MM.1S (cell line): Measurements from ENCODE around the gene CTDSP2.
A peak's percentile ranks its signal among the peaks of the same experiment; 100 is the strongest.
"Not testable (repeated sequence)": the region's sequence is repeated elsewhere in the genome, so short reads cannot be mapped to it uniquely, and the experiment has no call there.

Experiments
- DNase-seq: peaks from one replicate; pipeline ENCODE4 v3.0.0-alpha.2; 2015
- H2AFZ ChIP-seq: fragments of 300-600 bp; sonication (generic); 2 replicates; pipeline ENCODE4 v1.6.0; 2016; ENCODE audit warnings: antibody characterized with exemption, low read length
- H3F3A ChIP-seq: fragments of 300-600 bp; sonication (generic); 2 replicates; pipeline ENCODE4 v1.6.1; 2016; ENCODE audit warnings: mild to moderate bottlenecking, antibody characterized with exemption, low read length, moderate library complexity, mixed read lengths; ENCODE audit not compliant: insufficient read depth
- H3K27ac ChIP-seq: fragments of 300-600 bp; sonication (generic); 2 replicates; pipeline ENCODE4 v1.5.1; 2016; ENCODE audit warnings: mild to moderate bottlenecking, low read length
- H3K27me3 ChIP-seq: fragments of 300-600 bp; sonication (generic); replicated peaks from 2 replicates; pipeline ENCODE4 v1.6.0; 2016; ENCODE audit warnings: low read length; ENCODE audit not compliant: insufficient read depth
- H3K36me3 ChIP-seq: fragments of 300-600 bp; sonication (generic); replicated peaks from 2 replicates; pipeline ENCODE4 v1.6.1; 2016; ENCODE audit warnings: mild to moderate bottlenecking, low read length, mixed read lengths; ENCODE audit not compliant: insufficient read depth
- H3K4me1 ChIP-seq: fragments of 300-600 bp; sonication (generic); 2 replicates; pipeline ENCODE4 v1.6.1; 2016; ENCODE audit warnings: low read length, mixed read lengths
- H3K4me2 ChIP-seq: fragments of 300-600 bp; sonication (generic); 2 replicates; pipeline ENCODE4 v1.6.0; 2016; ENCODE audit warnings: low read depth, low read length
- H3K4me3 ChIP-seq: fragments of 300-600 bp; sonication (generic); 2 replicates; pipeline ENCODE4 v1.5.1; 2016; ENCODE audit warnings: low read length, mixed read lengths
- H3K79me2 ChIP-seq: fragments of 300-600 bp; sonication (generic); 2 replicates; pipeline ENCODE4 v1.6.1; 2016; ENCODE audit warnings: mixed run types, low read length, mixed read lengths
- H3K9ac ChIP-seq: fragments of 300-600 bp; sonication (generic); 2 replicates; pipeline ENCODE4 v1.6.1; 2016; ENCODE audit warnings: low read length, mixed read lengths
- H3K9me2 ChIP-seq: fragments of 300-600 bp; sonication (generic); replicated peaks from 2 replicates; pipeline ENCODE4 v1.6.1; 2016; ENCODE audit warnings: mild to moderate bottlenecking, low read length, mixed read lengths; ENCODE audit not compliant: insufficient read depth
- H3K9me3 ChIP-seq: fragments of 300-600 bp; sonication (generic); replicated peaks from 2 replicates; pipeline ENCODE4 v1.6.1; 2016; ENCODE audit warnings: mild to moderate bottlenecking, low read length, mixed read lengths; ENCODE audit not compliant: insufficient read depth
- H4K20me1 ChIP-seq: fragments of 300-600 bp; sonication (generic); 2 replicates; pipeline ENCODE4 v1.6.1; 2016; ENCODE audit warnings: mild to moderate bottlenecking, low read length, moderate library complexity, mixed read lengths; ENCODE audit not compliant: insufficient read depth
- CTCF ChIP-seq: fragments of 300-600 bp; sonication (generic); IDR thresholded peaks from 2 replicates; pipeline ENCODE4 v1.5.1; 2016; ENCODE audit warnings: antibody characterized with exemption, low read length, mixed read lengths
- EZH2 ChIP-seq: fragments of 300-600 bp; sonication (generic); optimal IDR thresholded peaks from 2 replicates; pipeline ENCODE3; 2017; ENCODE audit warnings: low read depth, mild to moderate bottlenecking, antibody characterized with exemption, low read length, mixed read lengths
- EZH2phosphoT487 ChIP-seq: fragments of 300-600 bp; sonication (generic); IDR thresholded peaks from 2 replicates; pipeline ENCODE4 v1.6.1; 2018; ENCODE audit warnings: antibody characterized with exemption, low read length

The CTDSP2 gene

GRCh38 chr12:57864442-57865083 lies 18.0 kb upstream of the CTDSP2 start:
- H2AFZ ChIP-seq: peak overlapping the region; percentile 95

GRCh38 chr12:57863676-57864075 lies 17.1 kb upstream of the CTDSP2 start:
- H4K20me1 ChIP-seq: no peaks in the 10 kb centered on the region
- H3K4me3 ChIP-seq: no peak overlapping the region
- no peaks in the 10 kb centered on the region for H3K79me2 ChIP-seq
- no peak overlapping the region for H3K9ac ChIP-seq
- no peaks in the 10 kb centered on the region for H3K27me3 ChIP-seq
- no peaks in the 10 kb centered on the region for H3K9me2 ChIP-seq
- no peak for TF ChIP-seq CTCF
- TF ChIP-seq EZH2: no peak
- no peak for TF ChIP-seq EZH2phosphoT487
- no peaks in the 10 kb centered on the region for H3K36me3 ChIP-seq
- 0 out of 2 replicates have a peak, but pooled peaks cover 9% of the 10 kb centered on the region for H3F3A ChIP-seq
- peaks cover 4% of the 10 kb centered on the region; the same call in 1 of the 2 replicates for H3K4me1 ChIP-seq
- no peaks in the 10 kb centered on the region for H3K9me3 ChIP-seq
- no peak overlapping the region for H2AFZ ChIP-seq
- no peak overlapping the region for H3K27ac ChIP-seq
- H3K4me2 ChIP-seq: no peak overlapping the region
- no peak for DNase-seq

More at GRCh38 chr12:57864442-57865083, 18.0 kb upstream of the CTDSP2 start:
- H3K27me3 ChIP-seq: no peaks in the 10 kb centered on the region
- H4K20me1 ChIP-seq: no peaks in the 10 kb centered on the region
- H3K9me2 ChIP-seq: no peaks in the 10 kb centered on the region
- peak overlapping the region; percentile 80 for H3K9ac ChIP-seq
- peaks cover 4% of the 10 kb centered on the region; the same call in 1 of the 2 replicates for H3K4me1 ChIP-seq
- no peak for DNase-seq
- H3K27ac ChIP-seq: peak overlapping the region; percentile 35; the same call in 1 of the 2 replicates
- 0 out of 2 replicates have a peak, but pooled peaks cover 9% of the 10 kb centered on the region for H3F3A ChIP-seq
- no peaks in the 10 kb centered on the region for H3K36me3 ChIP-seq
- H3K79me2 ChIP-seq: no peaks in the 10 kb centered on the region
- TF ChIP-seq EZH2 (no peak), CTCF (no peak), EZH2phosphoT487 (no peak)
- peak overlapping the region; percentile 64 for H3K4me3 ChIP-seq
- H3K4me2 ChIP-seq: peak overlapping the region; percentile 92
- no peaks in the 10 kb centered on the region for H3K9me3 ChIP-seq

GRCh38 chr12:57861967-57862366 lies 15.4 kb upstream of the CTDSP2 start:
- Histone ChIP-seq H3K4me1 (peaks cover 4% of the 10 kb centered on the region; the same call in 1 of the 2 replicates), H3K4me2 (no peak overlapping the region), H3K4me3 (no peak overlapping the region), H3F3A (0 out of 2 replicates have a peak, but pooled peaks cover 9% of the 10 kb centered on the region), H3K79me2 (no peaks in the 10 kb centered on the region), H2AFZ (no peak overlapping the region), H3K9me3 (no peaks in the 10 kb centered on the region), H3K9ac (no peak overlapping the region), H3K27me3 (no peaks in the 10 kb centered on the region), H3K27ac (no peak overlapping the region), H4K20me1 (no peaks in the 10 kb centered on the region), H3K9me2 (no peaks in the 10 kb centered on the region), H3K36me3 (no peaks in the 10 kb centered on the region)
- DNase-seq: no peak
- TF ChIP-seq EZH2phosphoT487 (no peak), EZH2 (no peak), CTCF (no peak)

GRCh38 chr12:57860883-57861282 lies 14.4 kb upstream of the CTDSP2 start:
- H3K4me1 ChIP-seq, H3K9ac ChIP-seq, H3K27me3 ChIP-seq, H2AFZ ChIP-seq, H3K9me3 ChIP-seq, H3F3A ChIP-seq, H3K9me2 ChIP-seq, H3K79me2 ChIP-seq, H3K36me3 ChIP-seq, DNase-seq, H3K4me2 ChIP-seq, H3K4me3 ChIP-seq, H4K20me1 ChIP-seq, H3K27ac ChIP-seq: not testable (repeated sequence)
